ENCODE measurements around the gene SMIM44.

Gene SMIM44

GRCh38 chr19:3499738-3500428 lies 16.6 kb upstream of the SMIM44 start:
- peak overlapping the region; percentile 92 for H3K4me2 ChIP-seq (ENCODE audit: low read length)
- H4K20me1 ChIP-seq (ENCODE audit: insufficient read depth, low read length) = no peaks in the 10 kb centered on the region
- peak overlapping the region; percentile 79 for H3K9ac ChIP-seq (ENCODE audit: low read length)
- H3K4me1 ChIP-seq (ENCODE audit: low read length) = peaks cover 14% of the 10 kb centered on the region
- peaks cover 40% of the 10 kb centered on the region for H3K79me2 ChIP-seq (ENCODE audit: low read length)
- no peaks in the 10 kb centered on the region for H3K9me3 ChIP-seq (ENCODE audit: insufficient read depth, low read length)
- no peaks in the 10 kb centered on the region for H3K27me3 ChIP-seq (ENCODE audit: low read depth, low read length)
- peaks cover 21% of the 10 kb centered on the region for H3K36me3 ChIP-seq (replicated peaks; ENCODE audit: low read depth, low read length)
- peak overlapping the region; percentile 71; the same call in 1 of the 2 replicates for H2AFZ ChIP-seq (ENCODE audit: low read depth, low read length)
- H3K27ac ChIP-seq (ENCODE audit: low read length) = peak overlapping the region; percentile 70
- no peak for TF ChIP-seq EZH2phosphoT487 (IDR thresholded peaks at IDR 0.05; ENCODE audit: low read depth)
- TF ChIP-seq, protein P1, sequence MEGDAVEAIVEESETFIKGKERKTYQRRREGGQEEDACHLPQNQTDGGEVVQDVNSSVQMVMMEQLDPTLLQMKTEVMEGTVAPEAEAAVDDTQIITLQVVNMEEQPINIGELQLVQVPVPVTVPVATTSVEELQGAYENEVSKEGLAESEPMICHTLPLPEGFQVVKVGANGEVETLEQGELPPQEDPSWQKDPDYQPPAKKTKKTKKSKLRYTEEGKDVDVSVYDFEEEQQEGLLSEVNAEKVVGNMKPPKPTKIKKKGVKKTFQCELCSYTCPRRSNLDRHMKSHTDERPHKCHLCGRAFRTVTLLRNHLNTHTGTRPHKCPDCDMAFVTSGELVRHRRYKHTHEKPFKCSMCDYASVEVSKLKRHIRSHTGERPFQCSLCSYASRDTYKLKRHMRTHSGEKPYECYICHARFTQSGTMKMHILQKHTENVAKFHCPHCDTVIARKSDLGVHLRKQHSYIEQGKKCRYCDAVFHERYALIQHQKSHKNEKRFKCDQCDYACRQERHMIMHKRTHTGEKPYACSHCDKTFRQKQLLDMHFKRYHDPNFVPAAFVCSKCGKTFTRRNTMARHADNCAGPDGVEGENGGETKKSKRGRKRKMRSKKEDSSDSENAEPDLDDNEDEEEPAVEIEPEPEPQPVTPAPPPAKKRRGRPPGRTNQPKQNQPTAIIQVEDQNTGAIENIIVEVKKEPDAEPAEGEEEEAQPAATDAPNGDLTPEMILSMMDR (IDR thresholded peaks at IDR 0.05; ENCODE audit: low read depth, low read length) = no peak
- peak overlapping the region; percentile 90 for H3K4me3 ChIP-seq (ENCODE audit: low read length)

DNA sequence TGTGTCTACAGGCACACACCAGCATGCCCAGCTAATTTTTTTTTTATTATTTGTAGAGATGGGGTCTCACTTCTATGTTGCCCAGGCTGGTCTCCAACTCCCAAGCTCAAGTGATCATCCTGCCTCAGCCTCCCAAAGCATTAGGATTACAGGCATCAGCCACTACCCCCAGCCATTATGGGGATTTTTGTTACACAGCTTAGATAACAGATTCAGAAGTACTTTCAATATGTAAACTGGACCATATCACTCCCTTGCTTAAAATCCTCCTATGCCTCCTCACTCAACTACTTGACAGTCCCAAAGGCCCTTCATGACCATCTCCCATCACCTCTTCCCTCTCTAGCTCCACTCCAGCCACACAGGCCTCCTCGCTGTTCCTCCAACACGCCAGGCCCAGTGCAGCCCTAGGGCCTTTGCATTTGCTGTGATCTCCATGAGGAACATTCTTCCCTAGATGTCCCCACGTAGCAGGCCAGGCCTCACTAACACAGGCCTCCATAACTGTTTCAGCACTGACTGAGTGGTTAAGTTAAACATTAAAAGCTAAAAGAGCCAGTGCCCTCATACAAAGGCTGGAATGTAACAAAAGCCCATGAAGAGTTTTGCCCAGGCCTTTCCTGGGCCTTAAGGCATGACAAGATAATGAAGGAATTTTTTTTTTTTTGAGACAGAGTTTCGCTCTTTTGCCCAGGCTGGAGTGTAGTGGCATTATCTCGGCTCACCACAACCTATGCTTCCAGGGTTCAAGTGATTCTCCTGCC lies 14.7 kb upstream of the SMIM44 start:
- Histone ChIP-seq H3K4me2 (ENCODE audit: low read length) (no peak overlapping the region), H3K27ac (ENCODE audit: low read length) (no peak overlapping the region), H3K9ac (ENCODE audit: low read length) (no peak overlapping the region)

GRCh38 chr19:3496392-3497273 lies 13.4 kb upstream of the SMIM44 start:
- H3K4me3 ChIP-seq (ENCODE audit: low read length) = no peak overlapping the region
- TF ChIP-seq EZH2phosphoT487 (IDR thresholded peaks at IDR 0.05; ENCODE audit: low read depth) = no peak
- TF ChIP-seq, protein P1 (IDR thresholded peaks at IDR 0.05; ENCODE audit: low read depth, low read length) = no peak
- H3K9ac ChIP-seq (ENCODE audit: low read length) = no peak overlapping the region
- peaks cover 10% of the 10 kb centered on the region for H3K4me1 ChIP-seq (ENCODE audit: low read length)
- no peak overlapping the region for H3K27ac ChIP-seq (ENCODE audit: low read length)
- peaks cover 30% of the 10 kb centered on the region for H3K36me3 ChIP-seq (replicated peaks; ENCODE audit: low read depth, low read length)
- no peak overlapping the region for H2AFZ ChIP-seq (ENCODE audit: low read depth, low read length)
- no peak overlapping the region for H3K4me2 ChIP-seq (ENCODE audit: low read length)
- peaks cover 40% of the 10 kb centered on the region for H3K79me2 ChIP-seq (ENCODE audit: low read length)
- H3K27me3 ChIP-seq (ENCODE audit: low read depth, low read length) = no peaks in the 10 kb centered on the region
- no peaks in the 10 kb centered on the region for H3K9me3 ChIP-seq (ENCODE audit: insufficient read depth, low read length)
- H4K20me1 ChIP-seq (ENCODE audit: insufficient read depth, low read length) = no peaks in the 10 kb centered on the region; the same call in 1 of the 2 replicates

More for the DNA sequence above, 14.7 kb upstream of the SMIM44 start:
- Histone ChIP-seq H2AFZ (ENCODE audit: low read depth, low read length) (no peak overlapping the region), H4K20me1 (ENCODE audit: insufficient read depth, low read length) (no peaks in the 10 kb centered on the region), H3K27me3 (ENCODE audit: low read depth, low read length) (no peaks in the 10 kb centered on the region), H3K36me3 (replicated peaks; ENCODE audit: low read depth, low read length) (peaks cover 26% of the 10 kb centered on the region), H3K9me3 (ENCODE audit: insufficient read depth, low read length) (no peaks in the 10 kb centered on the region), H3K4me3 (ENCODE audit: low read length) (no peak overlapping the region), H3K4me1 (ENCODE audit: low read length) (peaks cover 10% of the 10 kb centered on the region), H3K79me2 (ENCODE audit: low read length) (peaks cover 40% of the 10 kb centered on the region)
- TF ChIP-seq, protein P1 (IDR thresholded peaks at IDR 0.05; ENCODE audit: low read depth, low read length) = no peak
- TF ChIP-seq EZH2phosphoT487 (IDR thresholded peaks at IDR 0.05; ENCODE audit: low read depth) = no peak
